K562 (cell line): ENCODE results near the gene SLC35E2B. TPM values are rescaled to one million over a fixed set of nuclear protein-coding genes. Genes with fewer than 3 reads are reported as not detected.

Experiments used
- ATAC-seq: fragments of 200-7000 bp; cut with Tn5 transposase; 3 replicates; pipeline ENCODE4 v1.9.1; 2020; ENCODE audit warnings: moderate library complexity
- BruUV-seq: library from RNA; stranded (reverse); fragments of 400-500 nt; replicated peaks from 2 replicates; lab custom pipeline; 2021; lab: Mats Ljungman, UMichigan
- CTCF ChIA-PET: fragments of 300-600 bp; formaldehyde crosslinking; extraction: SDS; loops from one replicate; lab custom pipeline; 2021; ENCODE audit warnings: low intra/inter-chr PET ratio; lab: Yijun Ruan, JAX
- POLR2A ChIA-PET: fragments of 300-600, 350-650 bp; sonication (Branson Sonifier 250); formaldehyde crosslinking; extraction: SDS; loops from one replicate; lab custom pipeline; 2021; ENCODE audit warnings: antibody characterized with exemption, inconsistent platforms; lab: Yijun Ruan, JAX
- DNase-seq, 4 experiments: peaks; one replicate each; pipeline versions ENCODE4 v3.0.0 to v3.0.0-alpha.2; 2011 to 2018; ENCODE audit warnings: low spot score in 3 of 4, mixed read lengths in 3 of 4; ENCODE audit errors: extremely low read depth in 1 of 4
- FAIRE-seq: peaks from 2 replicates; lab custom pipeline; 2011; peaks lifted over from hg19 to GRCh38; lab: Jason Lieb, UNC
- H2AFZ ChIP-seq: 2 replicates; pipeline ENCODE4 v1.6.0; 2011; ENCODE audit warnings: low read depth, low read length, control low read depth, inconsistent platforms
- H3K27ac ChIP-seq: fragments of 200-600 bp; 3 replicates; pipeline ENCODE4 v1.8.0; 2011; ENCODE audit warnings: low read depth, mild to moderate bottlenecking, control low read depth, inconsistent platforms, low read length, moderate library complexity, mixed read lengths; ENCODE audit errors: extremely low read depth
- H3K27me3 ChIP-seq, 2 experiments: fragments of 300-600 bp in 1 of 2; 2 replicates in 1 of 2; 3 replicates in 1 of 2; pipeline versions ENCODE4 v1.6.0 to v1.8.0; 2011; ENCODE audit warnings: inconsistent platforms in 2 of 2, low read length in 2 of 2, mild to moderate bottlenecking in 1 of 2, mixed read lengths in 1 of 2, moderate library complexity in 1 of 2; ENCODE audit not compliant: control insufficient read depth in 2 of 2, insufficient read depth in 2 of 2
- H3K36me3 ChIP-seq: fragments of 300-600 bp; 3 replicates; pipeline ENCODE4 v1.8.0; 2011; ENCODE audit warnings: mild to moderate bottlenecking, low read length, inconsistent platforms; ENCODE audit not compliant: control insufficient read depth, insufficient read depth
- H3K4me1 ChIP-seq, 2 experiments: fragments of 200-600 bp in 1 of 2; replicated peaks in 1 of 2; 2 replicates in 1 of 2; 3 replicates in 1 of 2; pipeline versions ENCODE4 v1.5.1 to v1.8.0; 2011; ENCODE audit warnings: inconsistent platforms in 2 of 2, low read length in 2 of 2, mild to moderate bottlenecking in 1 of 2, mixed read lengths in 1 of 2, moderate library complexity in 1 of 2; ENCODE audit not compliant: control insufficient read depth in 2 of 2, insufficient read depth in 2 of 2
- H3K4me2 ChIP-seq: 2 replicates; pipeline ENCODE4 v1.6.1; 2011; ENCODE audit warnings: low read length, control low read depth, inconsistent platforms, mixed read lengths; ENCODE audit not compliant: insufficient read depth
- H3K4me3 ChIP-seq: fragments of 200-600 bp; sonication (generic), shearing (Covaris generic); 2 replicates; pipeline ENCODE4 v1.5.1; 2016; ENCODE audit warnings: control low read depth, inconsistent platforms
- H3K79me2 ChIP-seq: fragments of 200-600 bp; 3 replicates; pipeline ENCODE4 v1.8.0; 2011; ENCODE audit warnings: low read length, inconsistent platforms; ENCODE audit not compliant: control insufficient read depth, insufficient read depth
- H3K9ac ChIP-seq, 2 experiments: 2 replicates each; pipeline versions ENCODE4 v1.6.0 to v1.6.1; 2011; ENCODE audit warnings: low read depth in 2 of 2, low read length in 2 of 2, control low read depth in 1 of 2, inconsistent platforms in 1 of 2, mild to moderate bottlenecking in 1 of 2, mixed read lengths in 1 of 2; ENCODE audit not compliant: insufficient read depth in 1 of 2
- H3K9me1 ChIP-seq: one replicate; pipeline ENCODE4 v1.6.0; 2011; ENCODE audit warnings: inconsistent platforms, mild to moderate bottlenecking, low read length, moderate library complexity; ENCODE audit not compliant: control insufficient read depth, insufficient read depth
- H3K9me3 ChIP-seq: replicated peaks from 2 replicates; pipeline ENCODE4 v1.5.1; 2011; ENCODE audit warnings: low read depth, low read length, inconsistent platforms; ENCODE audit not compliant: control insufficient read depth, insufficient read depth
- H4K20me1 ChIP-seq: replicated peaks from 2 replicates; pipeline ENCODE4 v1.6.1; 2011; ENCODE audit warnings: low read length, inconsistent platforms, mixed read lengths; ENCODE audit not compliant: control insufficient read depth, insufficient read depth
- CC2D1A ChIP-seq: fragments of 450-650 bp; IDR thresholded peaks from 2 replicates; pipeline ENCODE4 v1.6.1; 2017; ENCODE audit warnings: mild to moderate bottlenecking
- HDAC6 ChIP-seq: IDR thresholded peaks from 2 replicates; pipeline ENCODE4 v1.6.1; 2012; ENCODE audit warnings: low read depth, mild to moderate bottlenecking, control low read depth, inconsistent platforms, low read length, moderate library complexity
- NR4A1 ChIP-seq, 2 experiments: fragments of 250-450 bp in 1 of 2; fragments of 450-650 bp in 1 of 2; sonication (Bioruptor Pico) in 1 of 2; IDR thresholded peaks; 2 replicates each; pipeline versions ENCODE4 v1.4.0 to v1.6.1; 2016 to 2020; ENCODE audit warnings: mild to moderate bottlenecking in 2 of 2, missing compliant biosample characterization in 1 of 2, missing genetic modification characterization in 1 of 2, moderate library complexity in 1 of 2
- PTRF ChIP-seq: fragments of 450-650 bp; IDR thresholded peaks from 2 replicates; pipeline ENCODE4 v1.6.1; 2016; ENCODE audit warnings: mild to moderate bottlenecking, missing genetic modification characterization, missing compliant biosample characterization
- WGBS: fragments of 100-300 bp; shearing (Covaris generic); methylation state at CpG from one replicate; pipeline ENCODE4 v1.1.6; 2016; ENCODE audit warnings: low coverage, mixed read lengths; ENCODE audit not compliant: insufficient coverage; ENCODE audit errors: missing lambda C conversion rate; 5-methylcytosine and 5-hydroxymethylcytosine counted together
- in situ Hi-C: fragments of 300-500 bp; cut with MboI; formaldehyde crosslinking; loops from 4 replicates; pipeline ENCODE4 v1.15.0; 2018; ENCODE audit warnings: inconsistent platforms, mixed read lengths
- intact Hi-C: fragments of 100-400 bp; cut with micrococcal nuclease; formaldehyde crosslinking; loops from 2 replicates; pipeline ENCODE4 v1.14.2; 2022
- polyA plus RNA-seq, 8 experiments: library from polyadenylated mRNA; depleted of rRNA in 4 of 8; stranded (reverse) in 5 of 8; unstranded in 3 of 8; fragments of >200 nt; fragmentation: Nextera tagmentation in 2 of 8; fragmentation: Illumina TruSeq in 1 of 8; extraction: Ambion mirVana in 2 of 8; extraction: Trizol in 1 of 8; gene quantifications; 2 replicates each; pipeline versions ENCODE4 v1.2.1 to v1.2.3, GENCODE V29; 2011 to 2014; ENCODE audit warnings: inconsistent platforms in 1 of 8, missing spikeins in 1 of 8
- total RNA-seq, 7 experiments: library from RNA; depleted of rRNA in 6 of 7; stranded (reverse); fragments of >200 nt in 6 of 7; fragmentation: Illumina TruSeq in 2 of 7; extraction: Trizol in 2 of 7; gene quantifications; 2 replicates each; pipeline versions ENCODE4 v1.2.1 to v1.2.3, GENCODE V29; 2011 to 2021; ENCODE audit warnings: low replicate concordance in 1 of 7
- TF ChIP-seq, protein P1 (sequence below): sonication (generic); formaldehyde crosslinking; IDR thresholded peaks from 2 replicates; pipeline ENCODE4 v1.8.0; 2022; ENCODE audit warnings: missing genetic modification reagents, mild to moderate bottlenecking, moderate library complexity, borderline replicate concordance

SLC35E2B gene
- total and polyA plus RNA-seq, 9 of the 15 experiments (the other 6 are each of a cell fraction or from before 2014, with no cell fraction given), result 4.7 to 44.6 (median 20.7) TPM

DNA sequence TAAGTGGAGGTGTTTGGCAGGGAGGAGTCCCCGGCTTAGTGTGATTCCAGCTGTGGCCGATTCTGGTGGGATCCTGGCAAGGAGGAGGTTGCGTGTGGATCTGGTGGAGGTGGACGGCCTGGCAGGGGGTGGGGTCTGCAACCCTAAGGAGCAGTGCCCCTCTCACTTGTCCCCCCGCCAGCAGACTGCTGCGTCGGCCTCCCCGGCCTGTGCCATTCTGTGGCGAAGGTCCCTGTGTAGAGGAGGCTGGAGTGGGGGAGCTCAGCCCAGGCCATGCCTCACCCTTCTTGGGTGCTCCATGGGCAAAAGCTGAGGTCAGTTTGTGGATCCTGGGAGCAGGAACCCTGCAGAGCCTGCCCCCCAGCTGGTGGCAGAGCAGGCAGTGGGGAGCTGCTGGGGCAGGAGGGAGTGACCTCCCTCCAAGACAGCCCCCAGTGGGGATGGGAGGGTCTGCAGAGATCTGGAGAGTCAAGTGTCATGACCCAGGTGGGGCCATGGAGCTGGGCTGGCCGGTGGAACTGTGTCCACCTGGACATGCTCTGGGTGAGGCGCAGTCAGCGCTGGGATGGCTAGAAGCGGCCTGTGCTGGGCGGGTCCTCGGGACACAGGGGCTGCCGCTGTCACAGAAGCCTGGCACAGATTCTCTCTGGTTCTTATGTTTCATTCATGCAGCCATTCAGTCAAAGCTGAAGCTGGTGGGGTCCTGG is 72.0 kb downstream of the SLC35E2B start:
- H3K9me1 ChIP-seq, result no peaks in the 10 kb centered on the region
- intact Hi-C loops (no loop called here), in situ Hi-C loops (no loop called here)
- CTCF ChIA-PET, result interaction anchor here (1.7 kb wide), 1 partner anchor 47 kb away, joined by 5 read pairs; no protein-coding TSS in a partner anchor
- POLR2A ChIA-PET, result no interaction called here
- H4K20me1 ChIP-seq, result peaks cover 18% of the 10 kb centered on the region; the same call in 1 of the 2 replicates
- no peak overlapping the region for H3K4me3 ChIP-seq
- no peak for ATAC-seq
- no peaks in the 10 kb centered on the region for H3K9me3 ChIP-seq
- no peak overlapping the region for H3K27ac ChIP-seq
- DNase-seq, result no peak
- peaks cover 9 to 91% of the 10 kb centered on the region in 2 experiments; a peak in 3 of 5 replicates for H3K4me1 ChIP-seq
- 73% methylated on average over 15 of the region's 16 CpGs for WGBS
- no peaks in the 10 kb centered on the region for H3K27me3 ChIP-seq
- no TSS peak for BruUV-seq
- TF ChIP-seq HDAC6 (no peak), NR4A1 (CRISPR knock-in tag; IDR thresholded peaks at IDR 0.05) (no peak), NR4A1 (tag; IDR thresholded peaks at IDR 0.05) (no peak), PTRF (no peak), CC2D1A (0 out of 2 replicates have a peak, but pooled peaks have one; percentile 2)
- TF ChIP-seq, protein P1, sequence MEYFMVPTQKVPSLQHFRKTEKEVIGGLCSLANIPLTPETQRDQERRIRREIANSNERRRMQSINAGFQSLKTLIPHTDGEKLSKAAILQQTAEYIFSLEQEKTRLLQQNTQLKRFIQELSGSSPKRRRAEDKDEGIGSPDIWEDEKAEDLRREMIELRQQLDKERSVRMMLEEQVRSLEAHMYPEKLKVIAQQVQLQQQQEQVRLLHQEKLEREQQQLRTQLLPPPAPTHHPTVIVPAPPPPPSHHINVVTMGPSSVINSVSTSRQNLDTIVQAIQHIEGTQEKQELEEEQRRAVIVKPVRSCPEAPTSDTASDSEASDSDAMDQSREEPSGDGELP, result peak; percentile 24; the same call in 1 of the 2 replicates
- TF ChIP-seq, all 486 proteins: peak for 2
- Histone ChIP-seq H3K4me2 (no peak overlapping the region), H2AFZ (no peak overlapping the region), H3K9ac (peak overlapping the region in 1 of 2 experiments; percentile 78; a peak in 2 of 4 replicates), H3K79me2 (peaks cover 12% of the 10 kb centered on the region), H3K36me3 (peaks cover 9% of the 10 kb centered on the region; the same call in 2 of the 3 replicates)
- FAIRE-seq, result no peak
